GM12878 (cell line): ENCODE data around the gene SPPL2B. TPM values are rescaled to one million over a fixed set of nuclear protein-coding genes. Genes with fewer than 3 reads are reported as not detected.
A peak's percentile ranks its signal among the peaks of the same experiment; 100 is the strongest.

Source experiments
- ATAC-seq: fragments of 200-7000 bp; cut with Tn5 transposase; 3 replicates; pipeline ENCODE4 v1.9.1; 2020; ENCODE audit warnings: mild to moderate bottlenecking, moderate library complexity
- BruUV-seq: library from RNA; stranded (reverse); fragments of 400-500 nt; replicated peaks from 2 replicates; lab custom pipeline; 2021; lab: Mats Ljungman, UMichigan
- CTCF ChIA-PET: fragments of 300-600 bp; sonication (Branson Sonifier 250); formaldehyde crosslinking; extraction: SDS; loops from one replicate; lab custom pipeline; 2021; ENCODE audit warnings: inconsistent platforms; lab: Yijun Ruan, JAX
- POLR2A ChIA-PET: fragments of 350-600 bp; formaldehyde crosslinking; extraction: SDS; loops from one replicate; lab custom pipeline; 2021; ENCODE audit warnings: inconsistent platforms; lab: Charles Lee
- RAD21 ChIA-PET: fragments of 300-600 bp; sonication (Branson Sonifier 250); formaldehyde crosslinking; loops from one replicate; lab custom pipeline; 2023; ENCODE audit warnings: antibody characterized with exemption; ENCODE audit not compliant: unreplicated experiment; lab: Charles Lee
- SMC1A ChIA-PET: fragments of 300-600 bp; sonication (Branson Sonifier 250); formaldehyde crosslinking; loops from one replicate; lab custom pipeline; 2023; ENCODE audit not compliant: unreplicated experiment, uncharacterized antibody; lab: Charles Lee
- DNase-seq: peaks from one replicate; pipeline ENCODE4 v3.0.0-alpha.2; 2011; ENCODE audit warnings: low read depth, low spot score
- FAIRE-seq: peaks from 3 replicates; lab custom pipeline; 2011; peaks lifted over from hg19 to GRCh38; lab: Jason Lieb, UNC
- H2AFZ ChIP-seq: 2 replicates; pipeline ENCODE4 v1.6.0; 2011; ENCODE audit warnings: low read depth, low read length, control low read depth; ENCODE audit not compliant: control insufficient read depth
- H3K27ac ChIP-seq: 2 replicates; pipeline ENCODE4 v1.5.1; 2011; ENCODE audit warnings: control low read depth; ENCODE audit not compliant: control insufficient read depth, insufficient read depth
- H3K27me3 ChIP-seq, 2 experiments: replicated peaks in 1 of 2; 2 replicates each; pipeline versions ENCODE4 v1.6.0 to v1.6.1; 2011; ENCODE audit warnings: low read length in 1 of 2; ENCODE audit not compliant: control insufficient read depth in 2 of 2, insufficient read depth in 2 of 2
- H3K36me3 ChIP-seq, 2 experiments: 2 replicates each; pipeline ENCODE4 v1.5.1; 2011; ENCODE audit warnings: low read length in 1 of 2; ENCODE audit not compliant: control insufficient read depth in 2 of 2, insufficient read depth in 2 of 2
- H3K4me1 ChIP-seq: 2 replicates; pipeline ENCODE4 v1.6.1; 2011; ENCODE audit warnings: mild to moderate bottlenecking, low read length, moderate library complexity, mixed read lengths; ENCODE audit not compliant: control insufficient read depth, insufficient read depth
- H3K4me2 ChIP-seq: 2 replicates; pipeline ENCODE4 v1.6.0; 2011; ENCODE audit warnings: control low read depth; ENCODE audit not compliant: control insufficient read depth, insufficient read depth
- H3K4me3 ChIP-seq: fragments of 200-600 bp; sonication (generic); 2 replicates; pipeline ENCODE4 v1.5.1; 2016
- H3K79me2 ChIP-seq: 2 replicates; pipeline ENCODE4 v1.6.0; 2011; ENCODE audit warnings: low read length; ENCODE audit not compliant: control insufficient read depth, insufficient read depth
- H3K9ac ChIP-seq: 2 replicates; pipeline ENCODE4 v1.8.0; 2011; ENCODE audit warnings: low read length, control low read depth, mixed read lengths; ENCODE audit not compliant: control insufficient read depth, insufficient read depth
- H3K9me3 ChIP-seq: replicated peaks from 3 replicates; pipeline ENCODE4 v1.5.1; 2011; ENCODE audit warnings: mild to moderate bottlenecking, low read length; ENCODE audit not compliant: control insufficient read depth, insufficient read depth
- H4K20me1 ChIP-seq: 2 replicates; pipeline ENCODE4 v1.6.0; 2011; ENCODE audit not compliant: control insufficient read depth, insufficient read depth
- ATF2 ChIP-seq: IDR thresholded peaks from 2 replicates; pipeline ENCODE4 v1.6.1; 2012; ENCODE audit warnings: low read length, inconsistent platforms
- CBFB ChIP-seq: IDR thresholded peaks from 2 replicates; pipeline ENCODE4 v1.6.1; 2016; ENCODE audit warnings: antibody characterized with exemption, low read depth
- CHD2 ChIP-seq: IDR thresholded peaks from 2 replicates; pipeline ENCODE4 v1.6.1; 2011; ENCODE audit warnings: low read depth, low read length, improper control_type of control experiment, borderline replicate concordance
- E2F4 ChIP-seq: IDR thresholded peaks from 2 replicates; pipeline ENCODE4 v1.6.1; 2012; ENCODE audit warnings: low read depth, low read length, improper control_type of control experiment
- ESRRA ChIP-seq: IDR thresholded peaks from 2 replicates; pipeline ENCODE4 v1.6.1; 2012; ENCODE audit warnings: mild to moderate bottlenecking, low read length, improper control_type of control experiment
- PAX8 ChIP-seq: fragments of 450-650 bp; IDR thresholded peaks from 2 replicates; pipeline ENCODE4 v1.6.1; 2017; ENCODE audit warnings: mild to moderate bottlenecking, moderate library complexity
- SIX5 ChIP-seq: IDR thresholded peaks from 2 replicates; pipeline ENCODE4 v1.6.1; 2011; ENCODE audit warnings: mild to moderate bottlenecking, low read depth, low read length, moderate library complexity; ENCODE audit not compliant: severe bottlenecking
- SMAD5 ChIP-seq: IDR thresholded peaks from 2 replicates; pipeline ENCODE4 v1.6.1; 2016; ENCODE audit warnings: antibody characterized with exemption, low read depth
- SREBF2 ChIP-seq: IDR thresholded peaks from 2 replicates; pipeline ENCODE4 v1.6.1; 2012; ENCODE audit warnings: mild to moderate bottlenecking, low read length
- STAT1 ChIP-seq: fragments of 450-650 bp; conservative IDR thresholded peaks from 2 replicates; pipeline ENCODE4 v1.6.1; 2014; ENCODE audit warnings: antibody characterized with exemption, mild to moderate bottlenecking
- ZNF217 ChIP-seq: fragments of 450-650 bp; IDR thresholded peaks from 2 replicates; pipeline ENCODE4 v1.6.1; 2017; ENCODE audit warnings: antibody characterized with exemption, mild to moderate bottlenecking
- WGBS: methylation state at CpG from one replicate; pipeline ENCODE4 v1.1.6; 2016; ENCODE audit warnings: low lambda C conversion rate; ENCODE audit not compliant: insufficient replicate concordance, insufficient coverage; ENCODE audit errors: missing lambda C conversion rate; 5-methylcytosine and 5-hydroxymethylcytosine counted together
- in situ Hi-C: fragments of 300-500 bp; cut with MboI; formaldehyde crosslinking; loops from 9 replicates; pipeline ENCODE4 v1.14.3; 2018; ENCODE audit warnings: mixed read lengths
- intact Hi-C: fragments of 100-400 bp; cut with micrococcal nuclease; formaldehyde crosslinking; loops from one replicate; pipeline ENCODE4 v1.14.2; 2022; ENCODE audit not compliant: unreplicated experiment
- polyA plus RNA-seq, 11 experiments: library from polyadenylated mRNA; depleted of rRNA in 4 of 11; unstranded in 6 of 11; stranded (reverse) in 5 of 11; fragments of >200 nt; fragmentation: Nextera tagmentation in 4 of 11; fragmentation: Illumina TruSeq in 1 of 11; extraction: Ambion mirVana in 4 of 11; extraction: Trizol in 1 of 11; gene quantifications; 1 replicate in 1 of 11; 2 replicates in 10 of 11; pipeline versions ENCODE4 v1.2.1 to v1.2.3, GENCODE V29; 2011 to 2016; ENCODE audit warnings: inconsistent platforms in 2 of 11, missing spikeins in 2 of 11, low read depth in 1 of 11
- total RNA-seq, 4 experiments: library from RNA; depleted of rRNA in 3 of 4; stranded (reverse); fragments of >200 nt in 3 of 4; fragmentation: Illumina TruSeq in 1 of 4; extraction: Trizol in 1 of 4; gene quantifications; 2 replicates each; pipeline versions ENCODE4 v1.2.1 to v1.2.3, GENCODE V29; 2013 to 2021
- TF ChIP-seq, protein P1 (sequence below): fragments of 450-650 bp; IDR thresholded peaks from 2 replicates; pipeline ENCODE4 v1.6.1; 2016; ENCODE audit warnings: mild to moderate bottlenecking

Gene SPPL2B
- total and polyA plus RNA-seq, 10 of the 15 experiments (the other 5 are each of a cell fraction or from before 2014, with no cell fraction given): 0.29 to 56.5 (median 18.3) TPM

GRCh38 chr19:2326699-2327360, 1.7 kb upstream of the SPPL2B start:
- ChIA-PET RAD21 (interaction anchor here (0.6 to 1.7 kb wide), 8 partner anchors 22 to 310 kb away, joined by 3 to 10 read pairs (median 4); partner anchors contain the start of gene PLEKHJ1), POLR2A (interaction anchor here (0.5 to 1.9 kb wide), 7 partner anchors 10 to 158 kb away, joined by 3 to 7 read pairs (median 4); no protein-coding TSS in a partner anchor), SMC1A (interaction anchor here (1.0 to 1.7 kb wide), 4 partner anchors 8 to 88 kb away, joined by 4 to 8 read pairs (median 6); no protein-coding TSS in a partner anchor), CTCF (interaction anchor here (1.1 to 2.1 kb wide), 4 partner anchors 54 to 284 kb away, joined by 3 to 5 read pairs (median 4); no protein-coding TSS in a partner anchor)
- peak overlapping the region; percentile 76; the same call in 1 of the 2 replicates for H3K27ac ChIP-seq
- TF ChIP-seq SIX5 (no peak), CBFB (no peak), E2F4 (no peak), STAT1 (no peak), SREBF2 (no peak), ESRRA (no peak), SMAD5 (0 out of 2 replicates have a peak, but pooled peaks have one; percentile 3), ATF2 (no peak), CHD2 (no peak), ZNF217 (no peak), PAX8 (no peak)
- TF ChIP-seq, protein P1, sequence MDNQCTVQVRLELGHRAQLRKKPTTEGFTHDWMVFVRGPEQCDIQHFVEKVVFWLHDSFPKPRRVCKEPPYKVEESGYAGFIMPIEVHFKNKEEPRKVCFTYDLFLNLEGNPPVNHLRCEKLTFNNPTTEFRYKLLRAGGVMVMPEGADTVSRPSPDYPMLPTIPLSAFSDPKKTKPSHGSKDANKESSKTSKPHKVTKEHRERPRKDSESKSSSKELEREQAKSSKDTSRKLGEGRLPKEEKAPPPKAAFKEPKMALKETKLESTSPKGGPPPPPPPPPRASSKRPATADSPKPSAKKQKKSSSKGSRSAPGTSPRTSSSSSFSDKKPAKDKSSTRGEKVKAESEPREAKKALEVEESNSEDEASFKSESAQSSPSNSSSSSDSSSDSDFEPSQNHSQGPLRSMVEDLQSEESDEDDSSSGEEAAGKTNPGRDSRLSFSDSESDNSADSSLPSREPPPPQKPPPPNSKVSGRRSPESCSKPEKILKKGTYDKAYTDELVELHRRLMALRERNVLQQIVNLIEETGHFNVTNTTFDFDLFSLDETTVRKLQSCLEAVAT: 0 out of 2 replicates have a peak, but pooled peaks have one; percentile 13
- 91% methylated on average over 16 of the region's 16 CpGs for WGBS
- H3K4me2 ChIP-seq: peak overlapping the region; percentile 36
- H3K36me3 ChIP-seq: peaks cover 0 to 2% of the 10 kb centered on the region in 2 experiments; a peak in 2 of 4 replicates
- peaks cover 26% of the 10 kb centered on the region for H3K4me1 ChIP-seq
- BruUV-seq: no TSS peak
- peak overlapping the region; percentile 72; the same call in 1 of the 2 replicates for H3K9ac ChIP-seq
- H3K4me3 ChIP-seq: peak overlapping the region; percentile 90
- in situ Hi-C loops: no loop called here
- no peaks in the 10 kb centered on the region for H3K9me3 ChIP-seq
- H2AFZ ChIP-seq: no peak overlapping the region
- ATAC-seq: no peak
- DNase-seq: no peak
- no peaks in the 10 kb centered on the region for H3K27me3 ChIP-seq
- 0 out of 2 replicates have a peak, but pooled peaks cover 3% of the 10 kb centered on the region for H4K20me1 ChIP-seq
- intact Hi-C loops: loop anchor here (5.0 kb wide), 3 partner anchors 65 to 295 kb away; partner anchors contain the start of genes PLEKHJ1 and SF3A2
- no peak for FAIRE-seq
- peaks cover 53% of the 10 kb centered on the region for H3K79me2 ChIP-seq
